Measurements from ENCODE around the gene MAG. TPM values are rescaled to one million over a fixed set of nuclear protein-coding genes. Genes with fewer than 3 reads are reported as not detected.

The MAG gene
- total RNA-seq, 1 donor: 0.27 TPM

DNA sequence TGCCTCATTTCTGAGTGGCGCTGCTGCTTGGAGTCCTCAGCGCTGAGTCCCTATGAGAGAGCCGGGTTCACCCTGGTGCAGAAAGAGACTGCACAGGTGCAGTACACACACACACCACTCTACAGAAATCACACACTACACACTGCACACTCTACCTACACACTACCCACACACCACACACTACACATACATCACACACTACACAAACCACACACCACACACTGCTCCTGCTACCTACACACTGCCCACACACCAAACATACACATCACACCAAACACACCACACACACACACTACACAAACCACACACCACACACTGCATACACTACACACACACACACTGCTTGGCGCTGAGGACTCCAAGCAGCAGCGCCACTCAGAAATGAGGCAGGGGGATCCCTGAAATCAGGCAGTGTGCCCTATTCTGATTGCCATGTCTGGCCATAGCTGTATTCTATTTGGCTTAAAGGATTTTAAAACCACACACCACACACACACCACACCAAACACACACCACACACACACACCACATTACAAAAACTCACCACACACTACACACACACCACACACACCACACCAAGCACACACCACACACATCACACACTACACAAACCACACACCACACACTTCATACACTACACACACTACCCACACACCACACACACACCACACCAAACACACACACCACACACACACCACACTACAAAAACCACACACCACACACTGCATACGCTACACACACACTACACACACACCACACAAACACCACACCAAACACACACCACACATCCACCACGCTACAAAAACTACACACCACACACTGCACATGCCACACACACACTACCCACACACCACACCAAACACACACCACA is 4.9 kb downstream of the MAG start:
- no peak for DNase-seq (ENCODE audit: low read depth in 2 of 3, low spot score in 2 of 3)

DNA sequence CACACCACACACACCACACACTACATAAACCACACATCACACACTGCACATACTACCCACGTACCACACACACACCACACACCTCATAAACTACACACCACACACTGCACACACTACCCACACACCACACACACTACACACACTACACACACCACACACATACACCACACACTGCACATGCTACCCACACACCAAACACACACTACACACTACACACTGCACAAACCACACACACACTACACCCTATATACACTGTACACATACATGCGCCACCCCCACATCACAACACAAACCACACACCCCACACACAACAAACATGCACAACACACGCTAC is 5.5 kb downstream of the MAG start:
- no peak for DNase-seq (ENCODE audit: low read depth in 2 of 3, low spot score in 2 of 3)

GRCh38 chr19:35297922-35298321 is 6.0 kb downstream of the MAG start:
- DNase-seq (ENCODE audit: low read depth in 2 of 3, low spot score in 2 of 3): no peak

DNA sequence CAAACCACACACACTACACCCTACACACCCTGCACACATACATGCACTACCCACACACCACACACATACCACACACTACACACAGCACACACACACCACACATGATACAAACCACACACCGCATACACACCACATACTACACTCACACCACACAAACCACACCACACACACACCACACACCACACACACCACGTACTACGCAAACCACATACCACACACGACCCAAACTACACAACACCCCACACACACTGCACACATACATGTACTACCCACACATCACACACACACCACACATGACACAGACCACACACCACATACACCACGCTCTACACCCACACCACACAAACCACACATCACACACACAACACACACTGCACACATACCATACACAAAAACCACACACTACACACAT is 6.6 kb downstream of the MAG start:
- DNase-seq (ENCODE audit: low read depth in 2 of 3, low spot score in 2 of 3): no peak

GRCh38 chr19:35299523-35300338 is 7.8 kb downstream of the MAG start:
- no peak for DNase-seq (ENCODE audit: low read depth in 2 of 3, low spot score in 2 of 3)

- DNase-seq (ENCODE audit: low read depth in 2 of 3, low spot score in 2 of 3): no peak
Measured at GRCh38 chr19:35300339-35300649, 8.3 kb downstream of the MAG start.

DNA sequence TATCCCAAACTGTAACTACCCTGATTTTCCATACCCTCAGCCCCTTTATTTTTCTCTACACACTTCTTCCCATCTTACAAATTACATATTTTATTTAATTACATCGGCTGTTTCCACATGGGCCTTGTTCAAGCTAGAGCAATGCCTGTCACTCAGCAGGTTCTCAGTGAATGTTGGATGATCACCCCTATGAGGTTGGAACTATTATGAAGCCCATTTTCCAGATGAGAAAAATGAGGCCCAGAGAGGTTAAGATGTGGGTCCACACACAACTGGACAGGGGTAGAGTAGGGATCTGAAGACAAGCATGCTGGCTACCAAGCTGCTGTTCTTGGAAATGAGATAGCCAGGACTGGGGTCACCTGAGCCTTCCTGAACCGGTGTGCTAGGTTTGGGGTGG is 10.0 kb downstream of the MAG start:
- no peak for DNase-seq (ENCODE audit: low read depth in 2 of 3, low spot score in 2 of 3)

GRCh38 chr19:35302446-35302845 is 10.5 kb downstream of the MAG start:
- DNase-seq (ENCODE audit: low read depth in 2 of 3, low spot score in 2 of 3): no peak

GRCh38 chr19:35303357-35303915 is 11.5 kb downstream of the MAG start:
- no peak for DNase-seq (ENCODE audit: low read depth in 2 of 3, low spot score in 2 of 3)

DNA sequence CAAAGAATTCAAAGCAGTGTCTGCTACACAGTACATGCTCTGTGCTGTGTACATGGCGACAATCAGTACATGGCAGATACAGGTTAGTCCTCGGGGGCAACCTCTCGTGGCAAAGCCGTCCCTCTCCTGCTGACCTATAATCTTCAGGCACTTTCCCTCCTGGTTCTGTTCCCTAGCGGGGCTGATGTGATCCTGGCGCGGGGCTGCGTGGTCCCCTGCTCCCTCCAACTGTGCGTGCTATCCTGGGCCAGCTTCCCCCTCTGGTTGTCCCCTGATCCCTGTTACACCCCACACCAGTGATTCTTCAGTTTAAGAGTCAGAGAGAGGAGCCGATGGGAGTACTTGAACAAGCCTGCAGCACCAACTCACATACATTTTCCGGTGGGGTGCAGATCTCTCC is 12.1 kb downstream of the MAG start:
- DNase-seq (ENCODE audit: low read depth in 2 of 3, low spot score in 2 of 3): no peak

- no peak for DNase-seq (ENCODE audit: low read depth in 2 of 3, low spot score in 2 of 3)
Measured at GRCh38 chr19:35305181-35305580, 13.2 kb downstream of the MAG start.

- DNase-seq (ENCODE audit: low read depth in 2 of 3, low spot score in 2 of 3): peak in 1 of 3 donors; percentile 56
Measured at GRCh38 chr19:35306473-35307246, 14.7 kb downstream of the MAG start.

DNA sequence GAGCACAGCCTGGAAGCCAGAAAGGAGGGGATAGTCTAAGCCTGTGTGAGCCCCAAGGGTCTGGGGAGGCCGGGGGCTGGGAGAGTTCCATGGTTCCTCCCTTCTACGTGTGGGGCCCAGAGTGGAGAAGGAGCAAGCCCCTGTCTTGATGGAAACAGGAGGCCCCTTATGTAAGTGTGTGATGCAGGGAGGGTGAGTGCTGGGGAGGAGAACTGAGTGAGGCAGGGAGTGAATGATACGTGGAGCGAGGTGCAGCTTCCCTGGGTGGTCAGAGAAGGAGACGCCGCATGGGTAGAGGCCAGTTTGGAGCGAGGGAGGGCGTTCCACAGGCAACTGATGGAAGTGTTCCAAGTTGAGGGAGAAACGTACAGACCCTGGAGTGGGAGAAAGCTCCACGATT is 16.0 kb downstream of the MAG start:
- no peak for DNase-seq (ENCODE audit: low read depth in 2 of 3, low spot score in 2 of 3)

- DNase-seq (ENCODE audit: low read depth in 2 of 3, low spot score in 2 of 3): no peak
Measured at GRCh38 chr19:35308910-35309309, 16.9 kb downstream of the MAG start.

DNA sequence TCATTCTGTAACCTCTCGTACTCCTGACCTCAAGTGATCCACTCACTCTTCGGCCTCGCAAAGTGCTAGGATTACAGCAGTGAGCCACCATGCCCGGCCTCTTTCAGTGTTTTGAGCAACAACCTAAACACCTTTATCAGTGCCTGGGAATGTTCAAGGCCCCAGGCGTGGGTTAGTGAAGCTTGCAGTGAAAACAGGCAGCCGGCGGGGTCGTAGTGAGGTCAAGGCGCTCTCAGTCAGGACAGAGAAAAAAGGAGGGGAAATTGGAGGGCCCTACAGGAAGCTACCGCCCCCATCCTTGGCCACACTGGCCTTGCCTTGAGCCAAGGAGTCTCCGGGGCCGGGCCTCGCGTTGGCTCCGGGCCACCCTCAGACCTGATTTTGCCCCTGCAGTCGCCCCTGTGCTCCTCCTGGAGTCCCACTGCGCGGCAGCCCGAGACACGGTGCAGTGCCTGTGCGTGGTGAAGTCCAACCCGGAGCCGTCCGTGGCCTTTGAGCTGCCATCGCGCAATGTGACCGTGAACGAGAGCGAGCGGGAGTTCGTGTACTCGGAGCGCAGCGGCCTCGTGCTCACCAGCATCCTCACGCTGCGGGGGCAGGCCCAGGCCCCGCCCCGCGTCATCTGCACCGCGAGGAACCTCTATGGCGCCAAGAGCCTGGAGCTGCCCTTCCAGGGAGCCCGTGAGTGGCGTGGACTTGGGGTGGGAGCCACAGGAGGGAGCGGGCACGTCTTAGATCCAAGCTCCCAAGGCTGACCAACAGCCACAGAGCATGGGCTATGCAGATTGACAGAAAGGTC is 17.7 kb downstream of the MAG start:
- DNase-seq (ENCODE audit: low read depth in 2 of 3, low spot score in 2 of 3): no peak

GRCh38 chr19:35310331-35310730 is 18.4 kb downstream of the MAG start:
- DNase-seq (ENCODE audit: low read depth in 2 of 3, low spot score in 2 of 3): peak in 1 of 3 donors; percentile 47

- no peak for DNase-seq (ENCODE audit: low read depth in 2 of 3, low spot score in 2 of 3)
Measured at GRCh38 chr19:35310811-35311465, 19.0 kb downstream of the MAG start.

DNA sequence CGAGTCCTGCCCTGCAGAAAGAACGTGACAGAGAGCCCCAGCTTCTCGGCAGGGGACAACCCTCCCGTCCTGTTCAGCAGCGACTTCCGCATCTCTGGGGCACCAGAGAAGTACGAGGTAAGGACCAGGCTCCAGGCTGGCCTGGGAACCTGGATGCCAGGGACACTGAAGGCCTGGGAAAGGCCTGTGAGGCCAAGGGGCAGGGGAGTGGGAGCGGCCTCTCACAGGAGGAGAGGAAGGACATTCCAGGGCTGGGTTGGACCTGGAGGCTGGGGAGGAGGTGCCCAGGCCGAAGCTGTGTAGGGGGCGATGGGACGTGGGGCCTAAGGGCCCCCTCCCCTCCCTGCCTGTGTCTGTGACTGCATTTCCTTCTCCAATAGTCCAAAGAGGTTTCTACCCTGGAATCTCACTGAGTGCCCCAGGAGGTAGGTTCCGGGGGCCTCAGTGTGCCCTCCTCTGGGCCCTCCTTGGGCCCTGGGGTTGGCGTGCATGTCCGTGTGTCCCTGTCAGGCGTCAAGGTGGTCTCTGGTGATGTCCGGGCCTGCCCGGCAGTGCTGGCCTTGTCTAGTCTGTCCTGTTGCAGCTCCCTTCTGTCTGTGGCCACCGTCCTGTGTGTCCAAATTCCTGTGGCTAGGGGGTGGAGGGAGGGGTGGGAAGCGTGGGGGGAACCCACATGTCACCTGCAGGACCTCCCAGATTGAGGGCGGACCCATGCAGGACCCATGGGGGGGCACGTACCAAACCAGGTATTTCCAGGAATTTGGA is 20.1 kb downstream of the MAG start:
- no peak for DNase-seq (ENCODE audit: low read depth in 2 of 3, low spot score in 2 of 3)

GRCh38 chr19:35313587-35313986 is 21.6 kb downstream of the MAG start:
- peak in 1 of 3 donors; percentile 54 for DNase-seq (ENCODE audit: low read depth in 2 of 3, low spot score in 2 of 3)
